Psoas muscle (tissue), 8 donors: ENCODE measurements around the gene KIAA0753. TPM values are rescaled to one million over a fixed set of nuclear protein-coding genes. Genes with fewer than 3 reads are reported as not detected.
"Not testable (repeated sequence)": the region's sequence is repeated elsewhere in the genome, so short reads cannot be mapped to it uniquely, and the experiment has no call there.

Experiments used
- ATAC-seq, 4 donors: fragments of 200-7000 bp; cut with Tn5 transposase; one replicate each; pipeline ENCODE4 v1.9.1; 2020; ENCODE audit warnings: moderate library complexity in 3 of 4, mild to moderate bottlenecking in 2 of 4
- DNase-seq, 2 donors: peaks; one replicate each; pipeline ENCODE4 v3.0.0-alpha.2; 2020
- H3K27ac ChIP-seq: fragments of 200-600 bp; one replicate; pipeline ENCODE4 v1.8.0; 2022
- H3K27me3 ChIP-seq, 3 donors: fragments of 200-600 bp in 1 of 3; one replicate each; pipeline versions ENCODE4 v1.6.1 to v1.8.0; 2013 to 2022; ENCODE audit warnings: low read length in 2 of 3, mild to moderate bottlenecking in 2 of 3, moderate library complexity in 1 of 3; ENCODE audit not compliant: insufficient read depth in 3 of 3
- H3K36me3 ChIP-seq, 2 donors: fragments of 200-600 bp in 1 of 2; one replicate each; pipeline versions ENCODE4 v1.6.1 to v1.8.0; 2013 to 2022; ENCODE audit warnings: low read depth in 1 of 2, mild to moderate bottlenecking in 1 of 2, moderate library complexity in 1 of 2; ENCODE audit not compliant: insufficient read depth in 1 of 2
- H3K4me1 ChIP-seq: fragments of 200-600 bp; one replicate; pipeline ENCODE4 v1.8.0; 2022
- H3K4me3 ChIP-seq: fragments of 200-600 bp; one replicate; pipeline ENCODE4 v1.8.0; 2022; ENCODE audit warnings: mild to moderate bottlenecking
- H3K9me3 ChIP-seq: fragments of 200-600 bp; one replicate; pipeline ENCODE4 v1.8.0; 2022
- WGBS, 3 donors: extraction: QIAGEN DNeasy Blood & Tissue Kit; methylation state at CpG; one replicate each; pipeline versions ENCODE4 v1.1.6 to v1.1.7; 2013; 5-methylcytosine and 5-hydroxymethylcytosine counted together
- intact Hi-C, 2 donors: fragments of 100-400 bp; cut with DNase I; formaldehyde crosslinking; loops; one replicate each; pipeline versions ENCODE4 v1.11.0 to v1.14.2; 2022
- polyA plus RNA-seq, 3 donors: library from polyadenylated mRNA; stranded (reverse); fragments of 200-250 nt; gene quantifications; one replicate each; pipeline ENCODE4 v1.2.3, GENCODE V29; 2013
- total RNA-seq, 4 donors: library from RNA; stranded (reverse); fragmentation: NEBNext Ultra II Directional in 2 of 4; extraction: Animal tissue kit (Norgen Biotek cat#: 25700) in 2 of 4; gene quantifications; one replicate each; pipeline versions ENCODE4 v1.2.1 to v1.2.4, GENCODE V29; 2021 to 2023
- TF ChIP-seq, protein P1 (sequence below): fragments of 200-600 bp; IDR thresholded peaks from one replicate; pipeline ENCODE4 v1.8.0; 2022; ENCODE audit warnings: antibody characterized with exemption
- donor health status: healthy with polysubstance abuse.
- donor health status: DM: no; HTN: no; CAD: no; lungs with moderate emphysema.
- donor health status: Bipolar disorder and iron deficiency.
- donor health status: healthy.
- donor health status: DM: yes; HTN: yes; CAD: no.
- donor health status: DM: no; HTN: no; CAD: no.
- donor health status: DM: no; HTN: no; CAD: no.
- donor health status: DM: yes; HTN: yes; CAD: no.

KIAA0753 gene
- total and polyA plus RNA-seq, 7 donors = 2.4 to 4.7 (median 3.0) TPM

GRCh38 chr17:6667516-6667915, 27.0 kb upstream of the KIAA0753 start:
- WGBS, 3 donors = 49 to 63% (median 54%) methylated on average over 6 of the region's 6 CpGs
- Histone ChIP-seq H3K9me3 (no peaks in the 10 kb centered on the region), H3K4me1 (no peaks in the 10 kb centered on the region), H3K27ac (no peak overlapping the region), H3K27me3 (peaks cover 0 to 14% (median 2%) of the 10 kb centered on the region in 3 donors), H3K4me3 (no peak overlapping the region), H3K36me3 (no peaks in the 10 kb centered on the region)
- ATAC-seq (no peak), DNase-seq (no peak)
- intact Hi-C loops = loop anchor here (2.0 to 10.0 kb wide), 3 partner anchors 175 to 337 kb away; no protein-coding TSS in a partner anchor
- TF ChIP-seq, protein P1, sequence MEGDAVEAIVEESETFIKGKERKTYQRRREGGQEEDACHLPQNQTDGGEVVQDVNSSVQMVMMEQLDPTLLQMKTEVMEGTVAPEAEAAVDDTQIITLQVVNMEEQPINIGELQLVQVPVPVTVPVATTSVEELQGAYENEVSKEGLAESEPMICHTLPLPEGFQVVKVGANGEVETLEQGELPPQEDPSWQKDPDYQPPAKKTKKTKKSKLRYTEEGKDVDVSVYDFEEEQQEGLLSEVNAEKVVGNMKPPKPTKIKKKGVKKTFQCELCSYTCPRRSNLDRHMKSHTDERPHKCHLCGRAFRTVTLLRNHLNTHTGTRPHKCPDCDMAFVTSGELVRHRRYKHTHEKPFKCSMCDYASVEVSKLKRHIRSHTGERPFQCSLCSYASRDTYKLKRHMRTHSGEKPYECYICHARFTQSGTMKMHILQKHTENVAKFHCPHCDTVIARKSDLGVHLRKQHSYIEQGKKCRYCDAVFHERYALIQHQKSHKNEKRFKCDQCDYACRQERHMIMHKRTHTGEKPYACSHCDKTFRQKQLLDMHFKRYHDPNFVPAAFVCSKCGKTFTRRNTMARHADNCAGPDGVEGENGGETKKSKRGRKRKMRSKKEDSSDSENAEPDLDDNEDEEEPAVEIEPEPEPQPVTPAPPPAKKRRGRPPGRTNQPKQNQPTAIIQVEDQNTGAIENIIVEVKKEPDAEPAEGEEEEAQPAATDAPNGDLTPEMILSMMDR = no peak

GRCh38 chr17:6666557-6666956, 26.0 kb upstream of the KIAA0753 start:
- Histone ChIP-seq H3K27me3 (peaks cover 0 to 9% (median 2%) of the 10 kb centered on the region in 3 donors), H3K27ac (no peak overlapping the region), H3K9me3 (no peaks in the 10 kb centered on the region), H3K4me1 (no peaks in the 10 kb centered on the region), H3K36me3 (no peaks in the 10 kb centered on the region), H3K4me3 (no peak overlapping the region)
- intact Hi-C loops = loop anchor here (2.0 to 10.0 kb wide), 3 partner anchors 176 to 338 kb away; no protein-coding TSS in a partner anchor
- 91 to 97% (median 93%) methylated on average over 6 of the region's 6 CpGs for WGBS, 3 donors
- TF ChIP-seq, protein P1 = no peak
- no peak for DNase-seq
- no peak for ATAC-seq

GRCh38 chr17:6666077-6666521, 25.6 kb upstream of the KIAA0753 start:
- intact Hi-C loops = loop anchor here (2.0 to 10.0 kb wide), 3 partner anchors 177 to 339 kb away; no protein-coding TSS in a partner anchor
- ATAC-seq (peak; percentile 89 to 95 (median 94)), DNase-seq (peak; percentile 61 to 79)
- no peaks in the 10 kb centered on the region for H3K9me3 ChIP-seq
- TF ChIP-seq, protein P1 = peak; percentile 79
- WGBS, 3 donors = 14 to 19% (median 19%) methylated on average over 9 of the region's 9 CpGs
- no peak overlapping the region for H3K4me3 ChIP-seq
- no peaks in the 10 kb centered on the region for H3K36me3 ChIP-seq
- H3K27me3 ChIP-seq = peaks cover 0 to 13% (median 3%) of the 10 kb centered on the region in 3 donors
- no peaks in the 10 kb centered on the region for H3K4me1 ChIP-seq
- no peak overlapping the region for H3K27ac ChIP-seq

DNA sequence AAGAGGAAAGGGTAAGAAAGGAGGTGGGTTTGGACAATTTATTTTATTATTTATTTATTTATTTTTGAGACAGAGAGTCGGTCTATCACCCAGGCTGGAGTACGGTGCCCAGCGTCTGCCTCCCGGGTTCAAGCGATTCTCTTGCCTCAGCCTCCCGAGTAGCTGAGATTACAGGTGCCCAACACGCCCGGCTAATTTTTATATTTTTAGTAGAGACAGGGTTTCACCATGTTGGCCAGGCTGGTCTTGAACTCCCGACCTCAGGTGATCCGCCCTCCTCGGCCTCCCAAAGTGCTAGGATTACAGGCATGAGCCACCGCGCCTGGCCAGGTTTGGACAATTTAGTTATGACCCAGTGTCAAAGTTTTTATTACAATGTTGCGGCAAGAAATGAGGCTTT, 22.7 kb upstream of the KIAA0753 start:
- not testable (repeated sequence) for H3K27ac ChIP-seq, DNase-seq, H3K4me1 ChIP-seq, H3K4me3 ChIP-seq, ATAC-seq, H3K36me3 ChIP-seq, H3K9me3 ChIP-seq
- 87 to 89% (median 88%) methylated on average over 14 of the region's 14 CpGs for WGBS, 3 donors
- intact Hi-C loops = loop anchor here in 1 of 2 donors (10.0 kb wide), 1 partner anchor 342 kb away; no protein-coding TSS in a partner anchor
- H3K27me3 ChIP-seq = peaks cover 0 to 18% (median 5%) of the 10 kb centered on the region in 3 donors

- Histone ChIP-seq H3K4me3 (no peak overlapping the region), H3K36me3 (no peaks in the 10 kb centered on the region), H3K4me1 (no peaks in the 10 kb centered on the region), H3K9me3 (no peaks in the 10 kb centered on the region), H3K27ac (no peak overlapping the region), H3K27me3 (peaks cover 0 to 26% (median 7%) of the 10 kb centered on the region in 3 donors)
- TF ChIP-seq, protein P1 = no peak
- intact Hi-C loops = loop anchor here in 1 of 2 donors (10.0 kb wide), 1 partner anchor 343 kb away; no protein-coding TSS in a partner anchor
- ATAC-seq (no peak), DNase-seq (no peak)
- 64 to 68% (median 66%) methylated on average over 2 of the region's 2 CpGs for WGBS, 3 donors
Observed at GRCh38 chr17:6661464-6661848, 20.9 kb upstream of the KIAA0753 start.
